ENCODE data around the gene MYO1B. TPM values are rescaled to one million over a fixed set of nuclear protein-coding genes. Genes with fewer than 3 reads are reported as not detected.

MYO1B gene
- total RNA-seq, 1 experiment from 2014 or later, result 93.0 TPM

DNA sequence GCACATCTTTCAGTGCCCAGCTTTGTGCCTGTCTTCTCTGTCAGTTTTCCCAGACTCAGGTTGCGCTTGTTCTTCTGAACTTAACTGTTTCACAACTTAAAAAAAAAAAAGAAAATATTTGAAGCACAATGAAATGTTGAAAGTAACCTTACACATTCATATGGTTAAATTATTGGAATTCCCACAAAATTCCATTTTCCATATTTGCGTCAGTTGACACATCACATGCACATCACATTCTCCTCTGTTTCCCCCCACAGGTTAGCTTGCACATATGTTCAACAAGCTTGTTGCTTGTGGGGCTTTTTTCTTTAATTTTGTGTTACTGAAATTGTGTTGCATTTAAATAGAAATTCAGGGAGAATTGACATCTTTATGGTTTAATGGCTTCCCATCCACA lies 8.3 kb downstream of the MYO1B start:
- ChIA-PET CTCF (no interaction called here), POLR2A (ENCODE audit: unreplicated experiment) (interaction anchor here (0.6 kb wide), 1 partner anchor 425 kb away, joined by 50 read pairs; no protein-coding TSS in a partner anchor)
- Histone ChIP-seq H3K79me2 (ENCODE audit: low read length) (peaks cover 100% of the 10 kb centered on the region), H3K4me2 (ENCODE audit: low read length) (no peak overlapping the region), H3K9ac (ENCODE audit: low read length) (no peak overlapping the region), H3K4me1 (ENCODE audit: insufficient read depth, low read length) (peaks cover 32% of the 10 kb centered on the region), H3K27ac (ENCODE audit: low read length) (no peak overlapping the region), H3F3A (ENCODE audit: low read length, unreplicated experiment) (no peaks in the 10 kb centered on the region), H4K20me1 (ENCODE audit: low read length) (peaks cover 68% of the 10 kb centered on the region), H3K36me3 (ENCODE audit: low read depth, low read length) (0 out of 2 replicates have a peak, but pooled peaks cover 2% of the 10 kb centered on the region), H2AFZ (ENCODE audit: low read length) (no peak overlapping the region), H3K27me3 (ENCODE audit: low read length) (no peaks in the 10 kb centered on the region), H3K9me3 (ENCODE audit: low read length) (no peaks in the 10 kb centered on the region), H3K9me2 (replicated peaks; ENCODE audit: low read length) (no peaks in the 10 kb centered on the region), H3K4me3 (ENCODE audit: low read length) (no peak overlapping the region)
- no TSS peak for BruUV-seq (replicated peaks)
- DNase-seq, result no peak
- no peak for ATAC-seq
- TF ChIP-seq EZH2phosphoT487 (IDR thresholded peaks at IDR 0.05; ENCODE audit: borderline replicate concordance, low read length) (no peak), EZH2 (IDR thresholded peaks at IDR 0.05; ENCODE audit: low read length, unreplicated experiment) (no peak)
- TF ChIP-seq, protein P1, sequence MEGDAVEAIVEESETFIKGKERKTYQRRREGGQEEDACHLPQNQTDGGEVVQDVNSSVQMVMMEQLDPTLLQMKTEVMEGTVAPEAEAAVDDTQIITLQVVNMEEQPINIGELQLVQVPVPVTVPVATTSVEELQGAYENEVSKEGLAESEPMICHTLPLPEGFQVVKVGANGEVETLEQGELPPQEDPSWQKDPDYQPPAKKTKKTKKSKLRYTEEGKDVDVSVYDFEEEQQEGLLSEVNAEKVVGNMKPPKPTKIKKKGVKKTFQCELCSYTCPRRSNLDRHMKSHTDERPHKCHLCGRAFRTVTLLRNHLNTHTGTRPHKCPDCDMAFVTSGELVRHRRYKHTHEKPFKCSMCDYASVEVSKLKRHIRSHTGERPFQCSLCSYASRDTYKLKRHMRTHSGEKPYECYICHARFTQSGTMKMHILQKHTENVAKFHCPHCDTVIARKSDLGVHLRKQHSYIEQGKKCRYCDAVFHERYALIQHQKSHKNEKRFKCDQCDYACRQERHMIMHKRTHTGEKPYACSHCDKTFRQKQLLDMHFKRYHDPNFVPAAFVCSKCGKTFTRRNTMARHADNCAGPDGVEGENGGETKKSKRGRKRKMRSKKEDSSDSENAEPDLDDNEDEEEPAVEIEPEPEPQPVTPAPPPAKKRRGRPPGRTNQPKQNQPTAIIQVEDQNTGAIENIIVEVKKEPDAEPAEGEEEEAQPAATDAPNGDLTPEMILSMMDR (conservative IDR thresholded peaks at IDR 0.05; ENCODE audit: low read depth, low read length), result no peak
- intact Hi-C loops (cut with micrococcal nuclease), result no loop called here

DNA sequence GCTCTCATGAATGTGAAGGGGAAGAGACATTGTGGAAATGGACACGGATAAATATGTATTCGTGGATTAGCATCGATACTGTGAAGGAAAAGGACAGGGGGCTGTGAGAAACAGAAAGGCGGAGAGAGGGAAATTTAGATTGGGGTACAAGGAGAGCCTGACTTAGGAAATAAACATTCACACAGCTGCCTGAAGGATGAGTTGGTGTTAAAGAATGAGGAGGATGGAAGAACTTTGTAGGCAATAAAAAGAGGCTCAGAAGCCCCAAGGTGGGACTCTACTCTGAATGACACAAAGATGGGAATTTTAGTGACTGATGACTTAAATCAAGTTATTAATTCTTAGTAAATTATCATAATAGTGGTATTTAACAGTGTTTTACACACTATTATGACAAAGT lies 10.1 kb downstream of the MYO1B start:
- CTCF ChIA-PET, result no interaction called here
- Histone ChIP-seq H3K4me2 (ENCODE audit: low read length) (no peak overlapping the region), H4K20me1 (ENCODE audit: low read length) (peaks cover 53% of the 10 kb centered on the region), H2AFZ (ENCODE audit: low read length) (no peak overlapping the region), H3K27me3 (ENCODE audit: low read length) (no peaks in the 10 kb centered on the region), H3K9me3 (ENCODE audit: low read length) (no peaks in the 10 kb centered on the region), H3K36me3 (ENCODE audit: low read depth, low read length) (no peaks in the 10 kb centered on the region), H3K79me2 (ENCODE audit: low read length) (peaks cover 100% of the 10 kb centered on the region), H3F3A (ENCODE audit: low read length, unreplicated experiment) (no peaks in the 10 kb centered on the region), H3K4me3 (ENCODE audit: low read length) (no peak overlapping the region), H3K27ac (ENCODE audit: low read length) (no peak overlapping the region), H3K9ac (ENCODE audit: low read length) (no peak overlapping the region), H3K4me1 (ENCODE audit: insufficient read depth, low read length) (peaks cover 14% of the 10 kb centered on the region), H3K9me2 (replicated peaks; ENCODE audit: low read length) (no peaks in the 10 kb centered on the region)
- POLR2A ChIA-PET (ENCODE audit: unreplicated experiment), result interaction anchor here (0.5 kb wide), 1 partner anchor 167 kb away, joined by 4 read pairs; no protein-coding TSS in a partner anchor
- no TSS peak for BruUV-seq (replicated peaks)
- intact Hi-C loops (cut with micrococcal nuclease), result no loop called here
- ATAC-seq (no peak), DNase-seq (no peak)
- no peak for TF ChIP-seq EZH2 (IDR thresholded peaks at IDR 0.05; ENCODE audit: low read length, unreplicated experiment)

DNA sequence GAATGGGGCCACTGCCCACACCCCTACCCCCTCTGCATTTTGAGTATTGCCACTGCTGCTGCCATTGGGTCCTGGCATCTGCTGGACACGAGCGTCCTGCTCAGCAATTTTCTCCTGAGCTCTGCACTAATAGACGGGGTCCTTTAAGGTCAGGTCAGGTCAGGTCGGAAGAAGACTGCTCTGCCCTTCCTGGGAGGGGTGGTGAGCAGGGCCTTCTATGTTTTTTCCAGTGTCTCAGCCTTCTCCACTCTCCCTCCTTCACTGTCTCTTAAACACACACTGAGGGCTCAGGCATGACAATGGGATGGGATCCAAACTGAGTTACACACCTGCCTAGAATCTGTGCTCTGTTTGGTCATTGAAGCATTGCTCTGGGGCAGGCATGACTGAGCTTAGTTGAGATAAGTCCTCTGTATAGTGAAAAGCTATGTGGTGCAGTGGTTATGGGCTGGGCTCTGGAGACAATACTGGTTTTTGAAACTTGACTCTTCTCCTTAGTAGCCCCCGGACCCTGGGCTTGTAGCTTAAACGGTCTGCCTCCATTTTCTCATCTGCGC lies 10.6 kb downstream of the MYO1B start:
- ChIA-PET POLR2A (ENCODE audit: unreplicated experiment) (interaction anchor here (0.5 kb wide), 1 partner anchor 167 kb away, joined by 4 read pairs; no protein-coding TSS in a partner anchor), CTCF (no interaction called here)
- Histone ChIP-seq H3K27me3 (ENCODE audit: low read length) (no peaks in the 10 kb centered on the region), H3K36me3 (ENCODE audit: low read depth, low read length) (no peaks in the 10 kb centered on the region), H3K4me1 (ENCODE audit: insufficient read depth, low read length) (peaks cover 9% of the 10 kb centered on the region; the same call in 1 of the 2 replicates), H3F3A (ENCODE audit: low read length, unreplicated experiment) (no peaks in the 10 kb centered on the region), H3K79me2 (ENCODE audit: low read length) (peaks cover 100% of the 10 kb centered on the region), H3K9me2 (replicated peaks; ENCODE audit: low read length) (no peaks in the 10 kb centered on the region), H3K9me3 (ENCODE audit: low read length) (no peaks in the 10 kb centered on the region), H3K9ac (ENCODE audit: low read length) (no peak overlapping the region), H3K4me2 (ENCODE audit: low read length) (no peak overlapping the region), H3K4me3 (ENCODE audit: low read length) (no peak overlapping the region), H3K27ac (ENCODE audit: low read length) (no peak overlapping the region), H2AFZ (ENCODE audit: low read length) (no peak overlapping the region), H4K20me1 (ENCODE audit: low read length) (peaks cover 49% of the 10 kb centered on the region)
- intact Hi-C loops (cut with micrococcal nuclease), result no loop called here
- BruUV-seq (replicated peaks), result no TSS peak
- TF ChIP-seq EZH2phosphoT487 (IDR thresholded peaks at IDR 0.05; ENCODE audit: borderline replicate concordance, low read length) (no peak), EZH2 (IDR thresholded peaks at IDR 0.05; ENCODE audit: low read length, unreplicated experiment) (no peak)
- TF ChIP-seq, protein P1 (conservative IDR thresholded peaks at IDR 0.05; ENCODE audit: low read depth, low read length), result no peak
- ATAC-seq (peak; percentile 38; the same call in 1 of the 2 replicates), DNase-seq (peak; percentile 30)

All from PC-3 (cell line).